Hematopoietic multipotent progenitor cell (in vitro differentiated cells): ENCODE data around the gene SH2D6. TPM values are rescaled to one million over a fixed set of nuclear protein-coding genes. Genes with fewer than 3 reads are reported as not detected.
"Not testable (repeated sequence)": the region's sequence is repeated elsewhere in the genome, so short reads cannot be mapped to it uniquely, and the experiment has no call there.

Experiments
- DNase-seq, 3 donors: peaks; one replicate each; pipeline ENCODE4 v3.0.0-alpha.2; 2011 to 2015; ENCODE audit warnings: low read depth in 2 of 3, low spot score in 2 of 3
- total RNA-seq: library from RNA; depleted of rRNA; stranded (reverse); fragments of >200 nt; gene quantifications from one replicate; pipeline ENCODE4 v1.2.3, GENCODE V29; 2012

SH2D6 gene
- not detected for total RNA-seq

- peak; percentile 81 to 86 (median 84) for DNase-seq
Observed at GRCh38 chr2:85418132-85419008, at the start of gene SH2D6. TSS of gene SH2D6 (plus strand) at chr2:85418714. CDS start at chr2:85429466, 10,752 bp downstream.

GRCh38 chr2:85368921-85369320 is 49.6 kb upstream of the SH2D6 start:
- no peak for DNase-seq

GRCh38 chr2:85369500-85369899 is 49.0 kb upstream of the SH2D6 start:
- no peak for DNase-seq

GRCh38 chr2:85371045-85371444 is 47.5 kb upstream of the SH2D6 start:
- no peak for DNase-seq

- no peak for DNase-seq
Observed at GRCh38 chr2:85376291-85377065, 42.0 kb upstream of the SH2D6 start.

GRCh38 chr2:85377083-85377482 is 41.4 kb upstream of the SH2D6 start:
- DNase-seq: no peak

- DNase-seq: no peak
Observed at GRCh38 chr2:85378257-85378656, 40.3 kb upstream of the SH2D6 start.

GRCh38 chr2:85380048-85380447 is 38.5 kb upstream of the SH2D6 start:
- DNase-seq: no peak

- DNase-seq: not testable (repeated sequence)
Observed at GRCh38 chr2:85383151-85383550, 35.4 kb upstream of the SH2D6 start.

GRCh38 chr2:85383850-85384249 is 34.7 kb upstream of the SH2D6 start:
- no peak for DNase-seq

- DNase-seq: no peak
Observed at GRCh38 chr2:85385746-85386145, 32.8 kb upstream of the SH2D6 start.

GRCh38 chr2:85387754-85388153 is 30.8 kb upstream of the SH2D6 start:
- no peak for DNase-seq

GRCh38 chr2:85388878-85389538 is 29.5 kb upstream of the SH2D6 start:
- DNase-seq: no peak

- DNase-seq: peak in 2 of 3 donors; percentile 67 to 80
Observed at GRCh38 chr2:85390941-85391669, 27.4 kb upstream of the SH2D6 start.

- no peak for DNase-seq
Observed at GRCh38 chr2:85393836-85394235, 24.7 kb upstream of the SH2D6 start.

GRCh38 chr2:85394261-85394681 is 24.2 kb upstream of the SH2D6 start:
- no peak for DNase-seq

- DNase-seq: no peak
Observed at GRCh38 chr2:85394976-85395375, 23.5 kb upstream of the SH2D6 start.

GRCh38 chr2:85395912-85396475 is 22.5 kb upstream of the SH2D6 start:
- DNase-seq: no peak

GRCh38 chr2:85396531-85397470 is 21.7 kb upstream of the SH2D6 start:
- DNase-seq: no peak
